Right hindlimb (tissue), 1 donor: ENCODE data around the gene HOXA7.

ENCODE experiments used
- DNase-seq: peaks from one replicate; pipeline ENCODE4 v3.0.0-alpha.2; 2018

Gene HOXA7

GRCh38 chr7:27131390-27131819 lies 25.1 kb downstream of the HOXA7 start:
- no peak for DNase-seq

GRCh38 chr7:27130540-27131389 lies 25.7 kb downstream of the HOXA7 start, which contains the start of gene HOXA4:
TSS of gene HOXA4 (minus strand) at chr7:27130757. CDS start at chr7:27130733, 24 bp downstream.
- DNase-seq, result peak; percentile 95

GRCh38 chr7:27129729-27130539 lies 26.5 kb downstream of the HOXA7 start:
- DNase-seq, result peak; percentile 59

GRCh38 chr7:27128776-27129728 lies 27.4 kb downstream of the HOXA7 start:
- no peak for DNase-seq

- DNase-seq, result peak; percentile 81
These were observed 28.4 kb downstream of the HOXA7 start for GRCh38 chr7:27128034-27128433.

GRCh38 chr7:27126596-27127327 lies 29.7 kb downstream of the HOXA7 start:
- no peak for DNase-seq

GRCh38 chr7:27125986-27126394 lies 30.5 kb downstream of the HOXA7 start:
- DNase-seq, result no peak

GRCh38 chr7:27124902-27125689 lies 31.4 kb downstream of the HOXA7 start:
- DNase-seq, result no peak

- peak; percentile 32 for DNase-seq
These were observed 32.2 kb downstream of the HOXA7 start for GRCh38 chr7:27124096-27124901.

- no peak for DNase-seq
These were observed 32.9 kb downstream of the HOXA7 start for GRCh38 chr7:27123477-27124053.

GRCh38 chr7:27123007-27123476 lies 33.4 kb downstream of the HOXA7 start:
- no peak for DNase-seq

- peak; percentile 28 for DNase-seq
These were observed 34.2 kb downstream of the HOXA7 start for GRCh38 chr7:27122077-27122910.

GRCh38 chr7:27121684-27122076 lies 34.8 kb downstream of the HOXA7 start:
- DNase-seq, result no peak

- no peak for DNase-seq
These were observed 37.0 kb downstream of the HOXA7 start for GRCh38 chr7:27119412-27119911.

- no peak for DNase-seq
These were observed 37.9 kb downstream of the HOXA7 start for GRCh38 chr7:27118580-27118979.

GRCh38 chr7:27117887-27118491 lies 38.5 kb downstream of the HOXA7 start:
- peak; percentile 23 for DNase-seq

- peak; percentile 23 for DNase-seq
These were observed 39.3 kb downstream of the HOXA7 start for GRCh38 chr7:27116962-27117886.
